ENCODE measurements around the gene GLCCI1. TPM values are rescaled to one million over a fixed set of nuclear protein-coding genes. Genes with fewer than 3 reads are reported as not detected.

Gene GLCCI1
- total RNA-seq, 1 experiment from 2014 or later = 4.6 TPM

GRCh38 chr7:8135417-8135816 lies 166.8 kb downstream of the GLCCI1 start:
- POLR2A ChIA-PET = no interaction called here

More at GRCh38 chr7:8135417-8135816, 166.8 kb downstream of the GLCCI1 start:
- no peaks in the 10 kb centered on the region for H3K36me3 ChIP-seq (ENCODE audit: control insufficient read depth in 1 of 2, insufficient read depth in 2 of 2, low read length in 2 of 2)
- H2AFZ ChIP-seq (ENCODE audit: low read depth, low read length, poor library complexity, severe bottlenecking) = no peak overlapping the region
- H3K4me3 ChIP-seq (replicated peaks in 1 of 2; ENCODE audit: low read depth in 1 of 2, low read length in 2 of 2) = no peak overlapping the region
- DNase-seq (ENCODE audit: low read depth, low spot score) (no peak), ATAC-seq (no peak)
- H3K4me1 ChIP-seq (ENCODE audit: control insufficient read depth in 1 of 2, insufficient read depth in 2 of 2, low read length in 2 of 2) = no peaks in the 10 kb centered on the region
- no peaks in the 10 kb centered on the region for H3K9me2 ChIP-seq (ENCODE audit: insufficient read depth)
- no peaks in the 10 kb centered on the region for H4K20me1 ChIP-seq (ENCODE audit: insufficient read depth)
- H3K9me3 ChIP-seq (ENCODE audit: control insufficient read depth in 1 of 2, insufficient read depth in 1 of 2, low read depth in 1 of 2, low read length in 2 of 2) = no peaks in the 10 kb centered on the region
- RAD21 ChIA-PET (ENCODE audit: low non-redundant PET in 1 of 2, low total read pairs in 2 of 2, uncharacterized antibody in 2 of 2, unreplicated experiment in 2 of 2) = no interaction called here
- BruUV-seq (replicated peaks) = no TSS peak
- intact Hi-C loops (cut with micrococcal nuclease) = no loop called here
- CTCF ChIA-PET = no interaction called here
- no peak overlapping the region for H3K27ac ChIP-seq (ENCODE audit: low read depth, low read length)
- H3K4me2 ChIP-seq (ENCODE audit: low read length) = no peak overlapping the region
- H3K27me3 ChIP-seq (ENCODE audit: insufficient read depth, low read length) = no peaks in the 10 kb centered on the region
- H3K79me2 ChIP-seq (ENCODE audit: insufficient read depth, low read length) = no peaks in the 10 kb centered on the region
- TF ChIP-seq SP1 (IDR thresholded peaks at IDR 0.05; ENCODE audit: low read depth) (no peak), CEBPB (IDR thresholded peaks at IDR 0.05; ENCODE audit: low read depth) (no peak), ELF1 (IDR thresholded peaks at IDR 0.05; ENCODE audit: borderline replicate concordance, low read depth) (no peak), CBX3 (IDR thresholded peaks at IDR 0.05; ENCODE audit: low read depth) (no peak), SIN3A (IDR thresholded peaks at IDR 0.05; ENCODE audit: low read depth) (no peak), EZH2 (IDR thresholded peaks at IDR 0.05) (no peak), TCF7L2 (IDR thresholded peaks at IDR 0.05; ENCODE audit: borderline replicate concordance, extremely low read depth, insufficient read depth, insufficient read length) (no peak), YY1 (IDR thresholded peaks at IDR 0.05; ENCODE audit: extremely low read depth, insufficient replicate concordance, low read depth, low read length) (no peak)
- TF ChIP-seq, protein P1, sequence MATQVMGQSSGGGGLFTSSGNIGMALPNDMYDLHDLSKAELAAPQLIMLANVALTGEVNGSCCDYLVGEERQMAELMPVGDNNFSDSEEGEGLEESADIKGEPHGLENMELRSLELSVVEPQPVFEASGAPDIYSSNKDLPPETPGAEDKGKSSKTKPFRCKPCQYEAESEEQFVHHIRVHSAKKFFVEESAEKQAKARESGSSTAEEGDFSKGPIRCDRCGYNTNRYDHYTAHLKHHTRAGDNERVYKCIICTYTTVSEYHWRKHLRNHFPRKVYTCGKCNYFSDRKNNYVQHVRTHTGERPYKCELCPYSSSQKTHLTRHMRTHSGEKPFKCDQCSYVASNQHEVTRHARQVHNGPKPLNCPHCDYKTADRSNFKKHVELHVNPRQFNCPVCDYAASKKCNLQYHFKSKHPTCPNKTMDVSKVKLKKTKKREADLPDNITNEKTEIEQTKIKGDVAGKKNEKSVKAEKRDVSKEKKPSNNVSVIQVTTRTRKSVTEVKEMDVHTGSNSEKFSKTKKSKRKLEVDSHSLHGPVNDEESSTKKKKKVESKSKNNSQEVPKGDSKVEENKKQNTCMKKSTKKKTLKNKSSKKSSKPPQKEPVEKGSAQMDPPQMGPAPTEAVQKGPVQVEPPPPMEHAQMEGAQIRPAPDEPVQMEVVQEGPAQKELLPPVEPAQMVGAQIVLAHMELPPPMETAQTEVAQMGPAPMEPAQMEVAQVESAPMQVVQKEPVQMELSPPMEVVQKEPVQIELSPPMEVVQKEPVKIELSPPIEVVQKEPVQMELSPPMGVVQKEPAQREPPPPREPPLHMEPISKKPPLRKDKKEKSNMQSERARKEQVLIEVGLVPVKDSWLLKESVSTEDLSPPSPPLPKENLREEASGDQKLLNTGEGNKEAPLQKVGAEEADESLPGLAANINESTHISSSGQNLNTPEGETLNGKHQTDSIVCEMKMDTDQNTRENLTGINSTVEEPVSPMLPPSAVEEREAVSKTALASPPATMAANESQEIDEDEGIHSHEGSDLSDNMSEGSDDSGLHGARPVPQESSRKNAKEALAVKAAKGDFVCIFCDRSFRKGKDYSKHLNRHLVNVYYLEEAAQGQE (IDR thresholded peaks at IDR 0.05; ENCODE audit: low read depth) = no peak
- no peak overlapping the region for H3K9ac ChIP-seq (ENCODE audit: low read length)

Measured in HCT116 (cell line).